HL-60 (cell line): ENCODE data around the gene PRODH.
"Not testable (repeated sequence)": the region's sequence is repeated elsewhere in the genome, so short reads cannot be mapped to it uniquely, and the experiment has no call there.

Source experiments
- DNase-seq, 2 experiments: peaks; one replicate each; pipeline ENCODE4 v3.0.0-alpha.2; 2010 to 2020; ENCODE audit warnings: low read depth in 1 of 2, low spot score in 1 of 2
- H3K27ac ChIP-seq: fragments of 250-450 bp; sonication (Bioruptor Pico); replicated peaks from 2 replicates; pipeline ENCODE4 v1.5.1; 2020; ENCODE audit warnings: mild to moderate bottlenecking, moderate library complexity
- H3K27me3 ChIP-seq: fragments of 250-450 bp; sonication (Bioruptor Pico); 2 replicates; pipeline ENCODE4 v1.5.1; 2021; ENCODE audit warnings: mild to moderate bottlenecking, moderate library complexity; ENCODE audit not compliant: insufficient read depth, poor library complexity, severe bottlenecking
- H3K4me3 ChIP-seq: replicated peaks from 2 replicates; pipeline ENCODE4 v1.5.1; 2011; ENCODE audit warnings: mild to moderate bottlenecking, control low read depth, low read length; ENCODE audit not compliant: insufficient read depth
- GABPA ChIP-seq: IDR thresholded peaks from 2 replicates; pipeline ENCODE4 v1.6.1; 2012; ENCODE audit warnings: low read depth
- POLR2AphosphoS5 ChIP-seq: IDR thresholded peaks from 2 replicates; pipeline ENCODE4 v1.6.1; 2012; ENCODE audit warnings: low read depth
- REST ChIP-seq: IDR thresholded peaks from 2 replicates; pipeline ENCODE4 v1.6.1; 2012; ENCODE audit warnings: low read depth; ENCODE audit not compliant: insufficient replicate concordance
- SPI1 ChIP-seq: IDR thresholded peaks from 2 replicates; pipeline ENCODE4 v1.6.1; 2012; ENCODE audit warnings: low read depth, mild to moderate bottlenecking, borderline replicate concordance
- TF ChIP-seq, protein P1 (sequence below): IDR thresholded peaks from one replicate; pipeline ENCODE4 v1.5.1; 2011; ENCODE audit warnings: low read length, control low read depth, inconsistent platforms; ENCODE audit not compliant: insufficient read depth

The PRODH gene

DNA sequence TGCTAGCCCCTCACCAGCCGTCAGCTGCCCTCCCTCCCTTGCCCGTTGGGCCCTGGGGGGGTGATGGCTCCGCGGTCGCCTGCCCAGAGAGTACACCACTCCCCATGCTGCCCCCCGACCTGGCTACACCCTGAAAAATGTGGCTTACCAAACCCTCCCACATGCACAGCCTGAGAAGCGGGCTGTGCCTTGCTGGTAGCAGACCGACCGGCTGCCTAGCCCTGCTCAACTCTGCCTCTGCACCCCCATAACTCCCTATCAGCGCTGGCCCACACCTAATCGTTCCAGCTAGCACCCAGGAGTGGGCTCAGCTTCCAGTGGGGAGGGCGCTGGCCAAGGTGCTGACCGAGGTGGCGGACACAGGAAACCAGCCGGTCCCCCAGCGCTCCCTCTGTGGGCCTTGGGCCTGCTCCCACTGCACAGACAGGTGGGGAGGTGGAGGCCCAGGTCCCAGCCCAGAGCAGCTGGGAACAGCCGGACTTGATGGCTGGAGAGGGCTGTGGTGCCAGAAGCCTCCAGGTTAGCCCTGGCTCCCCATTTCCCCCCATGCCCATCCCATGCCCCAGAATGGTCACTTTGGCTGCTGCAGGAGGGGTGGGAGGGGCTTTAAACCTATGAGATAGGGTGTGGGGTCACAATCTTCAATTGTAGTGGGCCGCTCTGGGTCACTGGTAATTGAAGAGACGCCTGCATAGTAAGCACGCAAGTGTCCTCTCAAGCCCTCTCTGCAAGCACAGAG is 32.1 kb upstream of the PRODH start:
- no peak overlapping the region for H3K4me3 ChIP-seq
- DNase-seq: no peak
- H3K27me3 ChIP-seq: peaks cover 12% of the 10 kb centered on the region
- TF ChIP-seq REST (peak; percentile 94), SPI1 (no peak)
- no peak overlapping the region for H3K27ac ChIP-seq

DNA sequence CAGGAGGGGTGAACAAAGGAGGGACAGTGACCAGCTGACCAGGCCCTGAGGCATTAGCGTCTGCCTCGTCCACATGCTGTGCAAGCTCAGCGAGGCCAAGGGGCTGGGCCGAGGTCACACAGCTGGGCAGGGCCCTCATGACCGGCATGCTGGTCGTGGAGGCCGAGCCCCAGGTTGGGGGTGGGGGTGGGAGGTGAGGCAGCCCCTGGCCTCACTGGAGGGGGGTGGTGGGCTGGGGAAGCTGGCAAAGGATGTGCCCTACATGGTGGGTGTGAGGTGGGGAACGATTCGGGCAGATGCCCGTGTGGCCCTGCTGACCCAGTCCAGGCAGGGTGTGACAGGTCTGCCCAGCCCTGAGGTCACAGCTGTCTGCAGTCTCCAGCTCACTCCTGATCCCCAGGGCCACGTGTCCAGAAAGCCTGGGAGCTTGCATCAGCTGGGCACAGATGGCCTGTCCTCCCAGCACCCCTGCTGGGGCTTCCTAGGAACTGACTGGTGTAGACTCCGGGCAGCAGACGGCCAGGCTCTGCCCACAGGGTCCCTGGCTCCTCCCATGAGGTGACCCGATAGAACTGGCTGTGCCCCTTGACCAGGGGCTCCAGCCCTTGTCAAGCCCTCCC is 31.4 kb upstream of the PRODH start:
- not testable (repeated sequence) for H3K27ac ChIP-seq, H3K4me3 ChIP-seq, DNase-seq
- H3K27me3 ChIP-seq: peaks cover 12% of the 10 kb centered on the region

GRCh38 chr22:18966748-18967147 is 30.7 kb upstream of the PRODH start:
- H3K27ac ChIP-seq: no peak overlapping the region
- no peak for DNase-seq
- TF ChIP-seq GABPA: no peak
- no peak for TF ChIP-seq SPI1
- TF ChIP-seq POLR2AphosphoS5: no peak
- TF ChIP-seq REST: no peak
- TF ChIP-seq, protein P1, sequence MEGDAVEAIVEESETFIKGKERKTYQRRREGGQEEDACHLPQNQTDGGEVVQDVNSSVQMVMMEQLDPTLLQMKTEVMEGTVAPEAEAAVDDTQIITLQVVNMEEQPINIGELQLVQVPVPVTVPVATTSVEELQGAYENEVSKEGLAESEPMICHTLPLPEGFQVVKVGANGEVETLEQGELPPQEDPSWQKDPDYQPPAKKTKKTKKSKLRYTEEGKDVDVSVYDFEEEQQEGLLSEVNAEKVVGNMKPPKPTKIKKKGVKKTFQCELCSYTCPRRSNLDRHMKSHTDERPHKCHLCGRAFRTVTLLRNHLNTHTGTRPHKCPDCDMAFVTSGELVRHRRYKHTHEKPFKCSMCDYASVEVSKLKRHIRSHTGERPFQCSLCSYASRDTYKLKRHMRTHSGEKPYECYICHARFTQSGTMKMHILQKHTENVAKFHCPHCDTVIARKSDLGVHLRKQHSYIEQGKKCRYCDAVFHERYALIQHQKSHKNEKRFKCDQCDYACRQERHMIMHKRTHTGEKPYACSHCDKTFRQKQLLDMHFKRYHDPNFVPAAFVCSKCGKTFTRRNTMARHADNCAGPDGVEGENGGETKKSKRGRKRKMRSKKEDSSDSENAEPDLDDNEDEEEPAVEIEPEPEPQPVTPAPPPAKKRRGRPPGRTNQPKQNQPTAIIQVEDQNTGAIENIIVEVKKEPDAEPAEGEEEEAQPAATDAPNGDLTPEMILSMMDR: no peak
- H3K4me3 ChIP-seq: no peak overlapping the region
- peaks cover 10% of the 10 kb centered on the region for H3K27me3 ChIP-seq

GRCh38 chr22:18965526-18966421 is 29.7 kb upstream of the PRODH start:
- Histone ChIP-seq H3K4me3 (no peak overlapping the region), H3K27ac (no peak overlapping the region), H3K27me3 (peaks cover 5% of the 10 kb centered on the region)
- DNase-seq: no peak
- TF ChIP-seq GABPA (no peak), POLR2AphosphoS5 (no peak), SPI1 (no peak), REST (no peak)
- TF ChIP-seq, protein P1: no peak

GRCh38 chr22:18964501-18965265 is 28.6 kb upstream of the PRODH start:
- not testable (repeated sequence) for H3K27me3 ChIP-seq, H3K27ac ChIP-seq, H3K4me3 ChIP-seq, DNase-seq

- not testable (repeated sequence) for H3K27me3 ChIP-seq, DNase-seq, H3K27ac ChIP-seq, H3K4me3 ChIP-seq
These were observed 28.0 kb upstream of the PRODH start for GRCh38 chr22:18964051-18964450.
